ENCODE data around the gene PCGF2.
"Not testable (repeated sequence)": the region's sequence is repeated elsewhere in the genome, so short reads cannot be mapped to it uniquely, and the experiment has no call there.

Gene PCGF2

DNA sequence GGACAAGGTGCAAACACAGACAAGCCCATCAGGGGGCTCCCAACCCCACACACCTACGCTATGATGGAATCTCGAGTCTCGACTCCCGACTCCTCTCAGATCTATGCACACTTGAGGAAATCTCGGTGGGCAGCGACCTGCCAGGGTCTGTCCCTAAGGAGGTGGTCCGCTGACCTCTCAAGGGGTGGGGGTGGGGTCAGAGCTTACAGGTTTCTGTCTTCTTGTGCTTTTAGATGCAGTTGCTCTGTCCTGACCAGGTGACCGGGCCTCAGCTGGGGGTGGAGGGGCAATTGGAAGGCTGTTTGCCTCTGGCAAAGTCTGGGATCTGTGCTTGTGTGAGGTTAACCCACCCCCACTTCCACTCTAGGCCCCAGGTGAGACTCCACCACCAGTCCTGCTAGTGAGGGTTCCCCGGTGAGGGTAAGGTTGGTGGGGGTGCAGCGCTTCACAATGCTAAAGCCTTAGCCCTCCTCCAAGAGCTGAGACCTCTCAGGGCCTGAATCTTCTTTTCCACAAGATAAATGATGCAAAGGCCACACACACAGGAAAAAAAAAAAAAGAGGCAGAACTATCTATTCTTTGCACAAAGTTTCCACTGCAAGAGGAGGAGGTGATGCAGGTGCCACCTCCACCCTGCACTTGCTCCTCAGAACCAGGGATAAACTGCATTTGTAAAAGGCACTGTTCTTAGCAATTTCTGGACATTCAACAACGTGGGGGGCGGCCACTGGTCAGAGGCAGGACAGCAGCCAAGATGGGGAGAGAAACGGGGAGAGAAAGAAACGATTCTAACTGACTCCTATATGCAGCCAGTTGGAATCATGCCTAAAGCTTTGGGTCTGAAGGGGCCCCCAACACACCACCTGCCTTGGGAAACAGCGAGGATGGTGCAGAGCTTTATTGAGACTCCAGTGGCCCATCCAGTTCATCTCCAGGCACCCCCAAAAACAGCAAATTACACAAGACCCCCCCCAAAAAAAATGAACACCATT lies 13.9 kb downstream of the PCGF2 start:
- DNase-seq = peak; percentile 45

GRCh38 chr17:38733282-38733981 lies 14.7 kb downstream of the PCGF2 start:
- no peak for DNase-seq

DNA sequence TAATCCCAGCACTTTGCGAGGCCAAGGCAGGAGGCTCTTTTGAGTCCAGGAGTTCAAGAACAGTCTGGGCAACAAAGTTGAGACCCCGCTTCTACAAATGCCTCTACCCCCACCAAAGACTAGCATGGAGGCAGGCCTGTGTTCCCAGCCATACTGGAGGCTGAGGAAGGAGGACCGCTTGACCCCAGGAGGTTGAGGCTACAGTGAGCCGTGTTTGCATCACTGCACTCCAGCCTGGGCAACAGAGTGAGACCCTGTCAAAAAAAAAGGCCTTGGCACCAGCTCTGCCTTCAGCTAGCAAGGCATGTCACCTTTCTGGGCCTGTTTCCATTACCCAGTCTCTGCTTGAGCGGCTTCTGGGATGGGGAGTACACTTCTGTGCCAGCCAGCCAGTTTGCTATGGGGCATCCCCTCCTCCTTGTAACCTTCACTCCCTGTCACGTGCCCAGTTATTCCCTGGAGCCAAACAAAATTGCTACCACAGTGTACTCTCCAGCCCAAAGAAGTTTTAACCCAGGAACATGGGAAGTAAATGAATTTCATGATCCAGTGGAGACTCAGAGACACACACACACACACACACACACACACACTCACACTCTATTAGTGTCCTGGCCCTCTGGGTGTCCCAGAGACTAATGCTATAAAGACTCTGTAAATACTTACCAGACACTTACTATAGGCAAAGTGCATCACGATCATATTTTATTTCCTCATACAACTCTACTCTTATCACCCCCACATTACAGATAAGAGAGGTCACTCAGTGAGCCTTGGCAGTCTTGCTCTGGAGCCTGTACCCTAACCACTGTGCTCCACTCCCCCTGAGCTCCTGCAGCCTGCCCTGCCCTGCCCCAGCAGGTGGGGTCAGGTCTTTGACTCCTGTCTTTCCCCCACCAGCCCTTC lies 15.5 kb downstream of the PCGF2 start:
- DNase-seq = peak; percentile 42

GRCh38 chr17:38731526-38732294 lies 16.4 kb downstream of the PCGF2 start:
- DNase-seq = no peak

DNA sequence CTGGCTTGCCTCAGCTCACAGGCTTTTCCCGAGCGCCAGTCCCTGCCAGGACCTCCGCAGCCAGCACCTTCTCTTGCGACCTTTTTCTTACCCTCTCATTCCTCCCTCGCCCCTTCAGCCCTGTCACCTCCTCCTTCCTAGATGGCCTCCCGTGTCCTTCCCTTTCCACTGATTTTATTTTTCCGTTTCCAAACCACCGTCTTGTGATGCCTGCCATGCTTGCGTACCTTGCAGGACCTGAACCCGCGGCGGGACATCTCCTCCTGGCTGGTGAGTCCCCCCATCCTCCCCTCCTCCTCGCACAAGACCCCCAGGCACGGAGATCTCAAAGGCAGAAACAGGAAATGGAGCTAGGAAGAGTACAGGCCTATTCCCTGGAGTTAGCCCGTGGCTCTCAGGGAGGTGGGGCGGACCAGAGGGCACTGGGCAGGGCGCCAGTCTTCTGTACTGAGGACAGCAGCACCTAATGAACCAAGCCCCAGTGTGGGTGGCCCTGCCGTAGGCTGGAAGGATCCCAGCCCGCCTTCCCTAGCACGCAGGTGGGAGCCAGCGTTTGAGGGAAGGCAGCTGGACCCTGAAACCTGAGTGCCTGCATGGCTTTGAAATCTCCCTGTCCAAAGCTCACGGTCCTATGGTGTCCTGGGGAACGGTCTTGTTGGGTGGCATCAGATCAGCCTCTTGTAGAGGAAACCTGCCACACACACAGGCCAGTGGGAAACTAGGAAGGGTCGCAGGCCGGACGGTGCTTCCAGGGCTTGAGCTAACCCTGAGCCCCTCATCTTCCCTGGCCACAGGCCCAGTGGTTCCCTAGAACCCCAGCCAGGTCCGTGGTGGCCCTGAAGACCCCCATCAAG lies 17.4 kb downstream of the PCGF2 start:
- peak; percentile 54 for DNase-seq

GRCh38 chr17:38729886-38730525 lies 18.1 kb downstream of the PCGF2 start, which contains the start of gene CISD3:
Gene CISD3 (plus strand): TSS chr17:38730341. CDS start chr17:38730359, 18 bp downstream.
- DNase-seq = peak; percentile 96

DNA sequence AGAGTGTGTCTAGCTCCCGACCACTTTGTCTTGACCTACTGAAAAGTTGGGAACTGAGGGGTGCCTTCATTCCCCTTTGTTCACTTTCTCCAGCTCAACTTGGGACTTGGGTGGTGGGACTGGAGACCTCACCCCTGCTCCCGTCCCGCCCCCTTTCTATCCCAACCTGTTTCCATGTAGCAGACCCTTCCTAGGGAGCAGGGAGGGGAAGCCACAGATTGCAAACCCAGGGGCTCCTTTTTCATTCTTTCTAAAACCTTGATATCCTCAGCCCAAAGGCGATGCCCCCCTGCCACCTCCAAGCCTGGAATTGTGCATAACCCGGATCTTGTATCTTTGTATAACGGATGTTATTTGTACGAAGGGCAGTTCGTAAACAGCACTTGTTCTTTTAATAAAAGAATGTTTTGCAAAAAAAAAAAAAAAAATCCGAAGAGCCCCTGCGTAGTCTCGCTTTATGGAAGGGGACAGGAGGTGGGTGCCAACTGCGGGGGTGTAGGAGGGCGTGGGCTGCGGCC lies 18.7 kb downstream of the PCGF2 start:
- DNase-seq = no peak

DNA sequence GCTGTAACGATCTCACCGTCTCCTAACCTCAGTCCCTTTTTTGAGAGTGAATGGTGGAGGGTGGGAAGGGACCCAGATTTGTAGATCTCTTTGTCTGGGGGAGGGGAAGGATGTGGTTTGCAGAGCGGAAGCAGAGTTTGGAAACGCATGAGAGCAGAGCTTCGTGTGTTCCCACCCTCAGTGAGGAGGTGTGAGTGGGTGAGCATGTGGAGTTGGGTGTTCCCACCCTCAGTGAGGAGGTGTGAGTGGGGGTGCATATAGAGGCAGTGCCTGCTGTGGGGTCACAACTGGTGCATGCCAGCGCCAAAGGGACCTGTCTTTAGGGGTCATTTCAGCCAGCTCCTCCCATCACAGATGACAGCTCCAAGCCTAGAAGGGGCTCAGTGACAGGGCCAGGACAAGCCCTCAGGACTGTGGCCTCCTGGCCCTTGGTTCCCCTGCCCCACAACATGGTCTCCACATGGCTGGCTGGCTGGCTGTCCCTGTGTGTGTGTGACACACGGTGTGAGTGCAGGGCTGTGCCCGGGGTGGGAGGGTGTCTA lies 19.8 kb downstream of the PCGF2 start:
- peak; percentile 73 for DNase-seq

DNA sequence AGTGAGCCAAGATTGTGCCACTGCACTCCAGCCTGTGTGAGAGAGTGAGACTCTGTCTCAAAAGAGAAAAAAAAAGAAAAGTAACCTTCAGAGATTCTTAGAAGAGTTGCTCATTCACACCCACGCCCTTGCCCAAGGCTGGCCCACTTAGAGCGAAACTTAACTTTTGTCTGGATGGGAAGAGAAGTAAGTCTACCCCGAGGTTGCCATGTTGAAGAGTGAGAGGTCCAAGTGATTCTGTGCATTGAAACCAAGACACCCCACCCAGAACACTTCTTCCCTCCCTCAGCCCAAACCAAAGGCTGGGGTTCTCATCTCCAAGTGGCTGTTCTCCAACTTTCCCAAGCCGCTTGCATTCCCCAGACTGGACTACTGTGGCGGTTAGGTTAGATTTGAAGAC lies 20.4 kb downstream of the PCGF2 start:
- DNase-seq = no peak

GRCh38 chr17:38726145-38726544 lies 22.0 kb downstream of the PCGF2 start:
- not testable (repeated sequence) for DNase-seq

DNA sequence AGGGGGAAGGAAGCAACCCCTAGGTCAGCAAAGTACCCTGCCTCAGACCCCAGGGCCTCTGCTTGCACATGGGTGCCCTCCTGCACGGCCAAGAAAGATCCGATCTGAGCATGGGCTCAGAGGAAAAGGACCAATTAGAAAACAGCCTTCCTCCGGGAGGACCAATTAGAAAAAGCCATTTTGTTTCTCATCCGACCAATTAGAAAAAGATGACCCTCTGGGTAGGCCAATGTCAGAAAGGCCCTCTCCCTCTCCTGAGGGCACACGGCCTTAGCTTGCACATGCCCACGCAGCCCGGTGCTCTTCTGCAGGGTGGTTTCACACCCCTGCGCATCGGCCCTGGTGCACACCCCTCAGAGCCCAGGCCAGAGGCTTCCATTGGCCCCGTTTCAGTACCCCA lies 23.1 kb downstream of the PCGF2 start:
- DNase-seq = no peak

GRCh38 chr17:38724337-38724988 lies 23.7 kb downstream of the PCGF2 start:
- peak; percentile 86 for DNase-seq

- no peak for DNase-seq
Observed at GRCh38 chr17:38721802-38722201, 26.3 kb downstream of the PCGF2 start.

DNA sequence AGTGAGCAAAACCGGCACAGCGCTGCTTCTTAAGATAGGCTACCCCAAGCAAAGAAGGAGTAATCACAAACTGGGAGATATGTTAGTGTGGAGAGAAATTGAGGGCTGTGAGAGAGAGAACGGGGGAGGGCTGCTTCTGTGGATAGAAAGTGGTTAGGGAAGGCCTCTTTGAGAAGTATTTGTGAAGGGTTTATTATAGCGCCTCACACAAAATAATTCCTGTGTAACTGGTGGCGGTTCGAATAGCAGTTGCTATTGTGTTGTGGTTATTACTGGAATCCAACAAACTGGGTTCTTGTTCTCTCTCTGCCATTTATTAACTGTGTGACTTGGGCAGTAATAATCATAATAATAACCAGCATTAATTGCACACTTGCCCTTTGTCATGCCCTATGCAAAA lies 27.2 kb downstream of the PCGF2 start:
- DNase-seq = no peak

DNA sequence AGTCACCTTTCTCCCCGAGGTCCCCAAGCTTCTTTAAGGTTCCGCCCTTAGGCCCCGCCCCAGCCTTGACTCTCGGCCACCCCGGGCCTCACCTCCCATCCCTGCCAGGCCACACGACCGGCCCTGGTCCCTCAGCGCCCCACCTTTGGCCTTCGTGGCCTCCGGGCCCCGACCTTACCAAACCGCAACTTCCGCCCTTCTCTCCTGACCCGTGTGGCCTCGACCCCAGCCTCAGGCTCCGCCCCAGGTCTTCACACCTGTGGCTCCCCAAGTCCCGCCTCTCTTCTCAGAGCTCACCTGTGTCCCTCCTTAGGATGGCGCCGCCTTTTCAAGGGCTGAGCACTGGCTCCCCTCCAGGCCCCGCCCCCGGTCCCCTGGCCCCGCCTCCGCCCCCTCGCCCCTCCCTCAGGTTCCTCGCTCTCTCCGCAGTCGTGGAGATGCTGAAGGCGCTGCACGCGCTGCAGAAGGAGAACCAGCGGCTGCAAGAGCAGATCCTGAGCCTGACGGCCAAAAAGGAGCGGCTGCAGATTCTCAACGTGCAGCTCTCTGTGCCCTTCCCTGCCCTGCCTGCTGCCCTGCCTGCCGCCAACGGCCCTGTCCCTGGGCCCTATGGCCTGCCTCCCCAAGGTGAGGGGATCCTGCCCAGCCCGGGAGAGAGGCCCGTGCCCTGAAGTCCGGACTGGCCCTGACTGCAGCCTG lies 28.0 kb downstream of the PCGF2 start:
- DNase-seq = no peak

DNA sequence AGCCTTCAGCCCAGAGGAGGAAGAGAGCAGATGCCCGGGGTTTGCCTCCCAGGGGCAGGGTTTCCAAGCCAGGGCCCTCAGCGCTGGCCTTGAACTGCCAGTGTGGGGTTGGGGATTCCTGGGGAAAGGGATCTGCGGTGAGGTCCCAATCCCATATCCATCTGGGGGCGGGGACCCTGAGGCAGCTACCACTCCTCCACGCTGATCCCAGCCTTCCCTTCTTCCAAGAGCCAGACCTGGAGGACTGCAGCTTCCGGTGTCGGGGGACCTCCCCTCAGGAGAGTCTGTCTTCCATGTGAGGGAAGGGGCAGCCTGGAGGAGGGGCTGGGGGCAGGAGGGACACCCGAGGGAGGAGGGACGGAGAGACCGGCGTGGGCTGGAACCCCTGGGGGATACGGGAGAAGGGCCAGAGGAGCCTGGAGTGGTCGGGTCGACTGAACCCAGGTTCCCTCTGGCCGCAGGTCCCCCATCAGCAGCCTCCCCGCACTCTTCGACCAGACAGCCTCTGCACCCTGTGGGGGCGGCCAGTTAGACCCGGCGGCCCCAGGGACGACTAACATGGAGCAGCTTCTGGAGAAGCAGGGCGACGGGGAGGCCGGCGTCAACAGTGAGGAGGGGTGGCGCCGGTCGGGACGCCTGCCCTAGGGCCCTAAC lies 28.7 kb downstream of the PCGF2 start:
- DNase-seq = no peak

GRCh38 chr17:38717139-38717745 lies 30.9 kb downstream of the PCGF2 start:
- no peak for DNase-seq

Data from hematopoietic multipotent progenitor cell treated with erythropoietin and hydrocortisone succinate and interleukin-3 and kit ligand, for 4 days (in vitro differentiated cells).